ENCODE data around the gene LDLRAD4.

Gene LDLRAD4

GRCh38 chr18:13528739-13529392 is 310.3 kb downstream of the LDLRAD4 start:
- no peak for DNase-seq

GRCh38 chr18:13530033-13530878 is 311.7 kb downstream of the LDLRAD4 start:
- no peak for DNase-seq

GRCh38 chr18:13530879-13531387 is 312.4 kb downstream of the LDLRAD4 start:
- DNase-seq, result no peak

- DNase-seq, result no peak
These were observed 313.2 kb downstream of the LDLRAD4 start for GRCh38 chr18:13531681-13532325.

GRCh38 chr18:13532406-13533075 is 314.0 kb downstream of the LDLRAD4 start:
- DNase-seq, result no peak

- no peak for DNase-seq
These were observed 316.1 kb downstream of the LDLRAD4 start for GRCh38 chr18:13534631-13535030.

GRCh38 chr18:13536578-13536977 is 318.0 kb downstream of the LDLRAD4 start:
- no peak for DNase-seq

- DNase-seq, result no peak
These were observed 318.6 kb downstream of the LDLRAD4 start for GRCh38 chr18:13537022-13537780.

GRCh38 chr18:13538630-13539029 is 320.1 kb downstream of the LDLRAD4 start:
- DNase-seq, result no peak

GRCh38 chr18:13539050-13539449 is 320.5 kb downstream of the LDLRAD4 start:
- DNase-seq, result no peak

GRCh38 chr18:13539843-13540476 is 321.4 kb downstream of the LDLRAD4 start:
- no peak for DNase-seq

- peak; percentile 27 for DNase-seq
These were observed 322.1 kb downstream of the LDLRAD4 start for GRCh38 chr18:13540477-13541182.

GRCh38 chr18:13541621-13542519 is 323.3 kb downstream of the LDLRAD4 start:
- DNase-seq, result no peak

GRCh38 chr18:13542520-13542847 is 323.9 kb downstream of the LDLRAD4 start:
- no peak for DNase-seq

GRCh38 chr18:13543144-13543543 is 324.6 kb downstream of the LDLRAD4 start:
- DNase-seq, result no peak

GRCh38 chr18:13543811-13544732 is 325.5 kb downstream of the LDLRAD4 start:
- no peak for DNase-seq

GRCh38 chr18:13544953-13545352 is 326.4 kb downstream of the LDLRAD4 start:
- no peak for DNase-seq

GRCh38 chr18:13545514-13545913 is 327.0 kb downstream of the LDLRAD4 start:
- no peak for DNase-seq

- no peak for DNase-seq
These were observed 327.4 kb downstream of the LDLRAD4 start for GRCh38 chr18:13545955-13546354.

Measured in stimulated activated CD4-positive, alpha-beta T cell treated with anti-CD3 and anti-CD28 coated beads, Interleukin-1b, Interleukin-23, amount 100 ng/mL, for 48 hours (primary cell).